Measurements from ENCODE around the gene TMEM63A.

DNA sequence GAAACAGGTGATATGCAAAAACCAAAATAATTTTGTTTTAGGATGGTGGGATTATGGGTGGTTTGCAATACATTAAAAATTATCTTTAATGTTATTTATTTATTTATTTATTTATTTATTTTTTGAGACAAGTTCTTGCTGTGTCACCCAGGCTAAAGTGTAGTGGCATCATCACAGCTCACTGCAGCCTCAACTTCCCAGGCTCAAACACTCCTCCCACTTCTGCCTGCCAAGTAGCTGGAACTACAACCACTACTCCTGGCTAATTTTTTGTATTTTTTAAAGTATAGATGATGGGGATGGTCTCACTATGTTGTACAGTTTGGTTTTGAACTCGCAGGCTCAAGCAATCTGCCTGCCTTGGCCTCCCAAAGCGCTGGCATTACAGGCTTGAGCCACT lies 48.4 kb upstream of the TMEM63A start:
- TF ChIP-seq, protein P1, sequence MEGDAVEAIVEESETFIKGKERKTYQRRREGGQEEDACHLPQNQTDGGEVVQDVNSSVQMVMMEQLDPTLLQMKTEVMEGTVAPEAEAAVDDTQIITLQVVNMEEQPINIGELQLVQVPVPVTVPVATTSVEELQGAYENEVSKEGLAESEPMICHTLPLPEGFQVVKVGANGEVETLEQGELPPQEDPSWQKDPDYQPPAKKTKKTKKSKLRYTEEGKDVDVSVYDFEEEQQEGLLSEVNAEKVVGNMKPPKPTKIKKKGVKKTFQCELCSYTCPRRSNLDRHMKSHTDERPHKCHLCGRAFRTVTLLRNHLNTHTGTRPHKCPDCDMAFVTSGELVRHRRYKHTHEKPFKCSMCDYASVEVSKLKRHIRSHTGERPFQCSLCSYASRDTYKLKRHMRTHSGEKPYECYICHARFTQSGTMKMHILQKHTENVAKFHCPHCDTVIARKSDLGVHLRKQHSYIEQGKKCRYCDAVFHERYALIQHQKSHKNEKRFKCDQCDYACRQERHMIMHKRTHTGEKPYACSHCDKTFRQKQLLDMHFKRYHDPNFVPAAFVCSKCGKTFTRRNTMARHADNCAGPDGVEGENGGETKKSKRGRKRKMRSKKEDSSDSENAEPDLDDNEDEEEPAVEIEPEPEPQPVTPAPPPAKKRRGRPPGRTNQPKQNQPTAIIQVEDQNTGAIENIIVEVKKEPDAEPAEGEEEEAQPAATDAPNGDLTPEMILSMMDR (IDR thresholded peaks at IDR 0.05 in 4 of 5, conservative IDR thresholded peaks at IDR 0.05 in 1 of 5): no peak
- TF ChIP-seq POLR2A (IDR thresholded peaks at IDR 0.05): no peak
